ENCODE measurements around the gene APP.

APP gene

DNA sequence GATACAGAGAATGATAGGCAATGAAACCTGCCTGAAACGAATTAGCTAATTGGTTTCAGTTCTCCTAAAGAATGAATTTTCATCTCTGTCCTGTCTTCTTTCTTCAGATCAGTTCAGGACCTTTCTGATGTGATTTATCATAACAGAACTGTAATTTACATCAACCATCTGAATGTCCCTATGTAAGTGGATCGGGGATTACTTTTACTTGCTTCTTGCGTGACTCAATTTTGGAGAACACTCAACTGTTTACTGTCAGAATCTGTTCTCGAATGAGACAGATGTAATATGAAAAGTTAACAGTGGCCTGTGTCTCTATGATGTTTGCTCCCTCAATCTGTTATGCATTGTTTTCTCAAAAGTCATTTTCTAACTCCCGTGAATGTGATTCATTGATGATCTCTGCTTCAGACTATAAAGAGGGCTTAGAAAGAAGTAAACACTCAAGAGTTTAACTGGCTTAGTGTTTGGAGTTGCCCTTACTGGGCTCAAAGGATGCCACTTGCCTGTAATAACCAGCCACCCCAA lies 324.8 kb downstream of the APP start:
- no peak for DNase-seq (ENCODE audit: extremely low read depth in 1 of 2, low read depth in 1 of 2)

DNA sequence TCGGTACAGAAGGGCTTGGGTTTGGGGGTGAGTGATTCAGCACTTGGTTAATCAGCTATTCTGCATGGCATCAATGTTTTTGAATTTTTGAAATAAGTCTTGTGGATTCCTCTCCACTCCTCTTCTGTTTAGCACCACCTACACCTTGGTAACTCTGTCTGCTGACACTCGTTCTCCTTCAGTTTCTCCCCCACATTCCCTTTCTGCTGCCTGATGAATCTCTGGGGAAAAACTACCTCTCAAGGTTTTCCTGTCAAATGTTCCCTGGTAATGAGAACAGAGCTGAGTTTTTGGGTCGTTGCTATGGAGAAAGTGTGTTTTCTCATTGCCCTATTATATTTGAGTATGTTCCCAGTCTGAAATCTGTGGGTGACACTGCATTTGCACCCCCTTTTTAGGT lies 327.6 kb downstream of the APP start:
- no peak for DNase-seq (ENCODE audit: extremely low read depth in 1 of 2, low read depth in 1 of 2)

DNA sequence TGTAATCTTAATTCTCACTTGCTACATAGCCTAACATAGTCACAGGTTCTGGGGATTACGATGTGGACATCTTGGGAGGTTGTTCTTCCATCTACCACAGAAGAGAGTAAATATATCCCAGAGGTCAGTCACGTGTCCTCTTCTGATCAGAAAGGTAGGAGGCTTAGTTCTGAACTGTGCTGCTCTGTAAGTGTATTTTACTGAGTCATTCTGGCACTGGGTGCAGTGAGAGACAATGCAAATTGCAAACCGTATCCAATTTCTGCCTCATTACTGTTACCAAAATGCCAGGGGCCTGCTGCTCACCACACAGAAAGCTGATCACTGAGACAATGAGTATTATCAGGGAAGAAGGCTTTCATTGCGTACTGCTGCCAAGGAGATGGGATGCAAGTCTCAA lies 331.8 kb downstream of the APP start:
- DNase-seq (ENCODE audit: extremely low read depth in 1 of 2, low read depth in 1 of 2), result no peak

DNA sequence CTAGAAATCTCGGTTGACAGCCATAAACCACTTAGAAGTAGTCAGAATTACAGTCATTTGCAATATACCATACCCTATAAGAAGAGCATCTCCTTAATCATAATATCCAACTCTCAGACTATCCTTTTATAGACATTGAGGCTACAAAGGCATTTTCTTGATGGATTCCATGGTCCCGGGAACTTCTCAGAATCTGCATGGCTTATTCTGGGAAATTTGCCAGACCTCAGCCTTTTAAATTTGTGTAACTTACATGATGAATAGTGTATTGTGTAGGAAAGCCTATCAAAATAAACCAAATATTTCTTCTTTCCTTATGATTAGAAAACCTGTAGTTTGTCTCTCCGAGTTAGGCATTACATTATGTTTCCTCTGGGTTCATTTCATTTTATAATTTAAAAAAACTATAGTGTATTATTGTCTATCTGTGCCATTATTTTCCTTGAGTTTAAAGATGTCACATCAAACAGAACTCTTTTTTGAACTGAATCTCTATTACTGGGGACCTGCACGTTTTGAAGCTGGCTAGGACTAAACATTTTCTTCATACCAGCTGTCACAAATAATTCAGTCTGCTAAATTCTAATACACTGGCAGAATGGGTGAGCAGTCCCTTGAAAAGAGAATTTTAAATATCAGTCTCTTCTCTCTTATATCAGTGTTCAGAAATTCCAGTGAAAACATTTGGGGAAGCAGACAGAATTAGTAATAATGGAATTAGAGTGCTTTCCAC lies 332.9 kb downstream of the APP start:
- DNase-seq (ENCODE audit: extremely low read depth in 1 of 2, low read depth in 1 of 2), result no peak

DNA sequence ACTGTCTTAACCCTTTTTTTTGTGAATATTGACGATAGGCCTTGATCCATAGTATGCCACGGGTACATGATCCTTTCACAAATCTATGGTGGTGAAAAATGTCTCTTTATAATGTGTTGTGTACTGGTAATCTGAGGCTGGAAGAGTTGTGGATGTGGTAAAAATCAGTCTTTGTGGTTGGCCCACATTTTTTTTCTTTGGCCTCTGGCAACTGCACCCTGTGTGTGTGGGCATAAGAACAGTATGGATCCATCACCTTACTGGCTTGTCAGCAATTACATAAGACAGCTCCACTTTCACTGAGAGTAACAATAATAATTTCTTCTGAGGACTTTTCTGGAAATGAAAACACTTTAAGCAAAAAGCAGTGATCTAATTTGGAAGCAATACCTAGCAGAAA lies 334.2 kb downstream of the APP start:
- no peak for DNase-seq (ENCODE audit: extremely low read depth in 1 of 2, low read depth in 1 of 2)

DNA sequence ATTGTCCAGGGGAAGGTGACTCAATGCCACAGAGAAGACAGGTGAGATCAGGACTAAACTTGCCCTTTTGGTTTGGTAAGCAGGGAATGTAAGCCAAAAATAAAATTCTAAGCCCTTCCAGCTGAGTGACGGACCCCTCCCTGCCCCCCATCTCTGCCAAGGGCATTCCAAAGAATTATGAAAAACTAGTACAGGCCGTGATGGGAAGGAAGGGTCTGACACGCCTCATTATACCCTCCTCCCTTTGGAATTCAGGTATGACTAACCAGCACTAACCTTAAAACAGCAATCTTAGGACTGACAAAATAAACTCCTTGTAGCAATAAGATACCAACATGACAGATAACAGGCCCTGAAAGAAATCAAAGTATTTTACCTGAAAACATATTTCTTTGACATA lies 336.2 kb downstream of the APP start:
- no peak for DNase-seq (ENCODE audit: extremely low read depth in 1 of 2, low read depth in 1 of 2)

DNA sequence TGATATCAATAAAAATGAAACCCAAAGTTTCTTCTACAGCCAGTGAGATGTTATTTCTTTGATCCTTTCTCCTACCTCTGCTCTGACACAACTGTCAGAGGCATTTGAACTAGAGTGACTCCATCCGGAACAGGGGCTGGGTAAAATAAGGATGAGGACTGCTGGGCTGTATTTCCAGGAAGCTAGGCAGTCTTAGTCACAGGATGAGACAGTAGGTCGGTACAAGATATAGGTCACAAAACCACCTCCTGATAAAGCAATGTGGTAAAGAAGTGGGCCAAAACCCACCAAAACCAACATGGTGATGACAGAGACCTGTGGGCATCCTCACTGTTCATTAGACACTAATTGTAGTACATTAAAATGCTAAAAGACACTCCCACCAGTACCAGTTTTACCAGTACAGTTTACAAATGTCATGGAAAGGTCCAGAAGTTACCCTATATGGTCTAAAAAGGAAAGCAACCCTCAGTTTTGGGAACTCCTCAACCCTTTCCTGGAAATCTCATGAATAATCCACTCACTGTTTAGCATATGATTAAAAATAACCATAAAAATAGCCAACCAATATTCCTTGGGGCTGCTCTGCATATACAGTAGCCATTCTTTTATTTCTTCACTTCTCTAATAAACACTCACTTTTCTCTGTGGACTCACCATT lies 339.1 kb downstream of the APP start:
- DNase-seq (ENCODE audit: extremely low read depth in 1 of 2, low read depth in 1 of 2), result peak in 1 of 2 donors; percentile 0
